Measurements from ENCODE around the gene HES5. TPM values are rescaled to one million over a fixed set of nuclear protein-coding genes. Genes with fewer than 3 reads are reported as not detected.

The HES5 gene
- total and polyA plus RNA-seq, 2 of the 13 experiments (the other 11 are each of a cell fraction or from before 2014, with no cell fraction given), result not detected

- Histone ChIP-seq H3K27ac (ENCODE audit: extremely low read length, insufficient read depth, low read length) (no peak overlapping the region), H3K27me3 (ENCODE audit: control insufficient read depth in 1 of 2, insufficient read depth in 2 of 2, low read length in 2 of 2) (peaks cover 5 to 20% of the 10 kb centered on the region in 2 experiments; a peak in 4 of 5 replicates), H3K4me3 (replicated peaks in 1 of 3; ENCODE audit: insufficient read depth in 1 of 3, low read depth in 2 of 3, low read length in 3 of 3) (no peak overlapping the region), H3K9me3 (ENCODE audit: low read length) (no peaks in the 10 kb centered on the region), H2AFZ (ENCODE audit: low read length) (no peak overlapping the region), H3K36me3 (replicated peaks in 1 of 2; ENCODE audit: control insufficient read depth in 1 of 2, insufficient read depth in 2 of 2, low read length in 2 of 2) (no peaks in the 10 kb centered on the region; a peak in 1 of 5 replicates), H3K9ac (ENCODE audit: insufficient read depth, low read depth, low read length) (no peak overlapping the region), H3K79me2 (ENCODE audit: insufficient read depth, low read length) (no peaks in the 10 kb centered on the region), H3K4me2 (ENCODE audit: low read depth, low read length) (no peak overlapping the region), H3K4me1 (ENCODE audit: insufficient read depth, low read length) (peaks cover 10% of the 10 kb centered on the region; the same call in 1 of the 2 replicates), H4K20me1 (ENCODE audit: insufficient read depth, low read length) (no peaks in the 10 kb centered on the region)
- CTCF ChIA-PET (ENCODE audit: low intra/inter-chr PET ratio, low total read pairs), result no interaction called here
- POLR2A ChIA-PET, result interaction anchor here (0.8 to 1.7 kb wide), 2 partner anchors 8 to 18 kb away, joined by 3 to 5 read pairs; partner anchors contain the start of gene TNFRSF14
- no peak for TF ChIP-seq HDAC6 (IDR thresholded peaks at IDR 0.05; ENCODE audit: low read depth, low read length)
- peak; percentile 35 for TF ChIP-seq AGO2 (optimal IDR thresholded peaks at IDR 0.05; ENCODE audit: low read depth, low read length)
- intact Hi-C loops (cut with micrococcal nuclease; ENCODE audit: unreplicated experiment), result no loop called here
- DNase-seq (ENCODE audit: low spot score) (no peak), FAIRE-seq (no peak), ATAC-seq (no peak)
- 72% methylated on average over 15 of the region's 20 CpGs for WGBS (ENCODE audit: low lambda C conversion rate)
- in situ Hi-C loops (cut with HindIII; ENCODE audit: extremely low pct_ligation_motif_present, low pct_unique_long_range_greater_than_20kb), result no loop called here
- BruUV-seq (replicated peaks), result no TSS peak
These were observed 34.1 kb upstream of the HES5 start for GRCh38 chr1:2564006-2564814.

- ATAC-seq, result no peak
- no TSS peak for BruUV-seq (replicated peaks)
- Histone ChIP-seq H2AFZ (ENCODE audit: low read length) (no peak overlapping the region), H3K9me3 (ENCODE audit: low read length) (no peaks in the 10 kb centered on the region), H3K79me2 (ENCODE audit: insufficient read depth, low read length) (no peaks in the 10 kb centered on the region), H3K9ac (ENCODE audit: insufficient read depth, low read depth, low read length) (no peak overlapping the region), H3K27me3 (ENCODE audit: control insufficient read depth in 1 of 2, insufficient read depth in 2 of 2, low read length in 2 of 2) (peaks cover 3 to 16% of the 10 kb centered on the region in 2 experiments; a peak in 4 of 5 replicates), H4K20me1 (ENCODE audit: insufficient read depth, low read length) (no peaks in the 10 kb centered on the region), H3K4me3 (replicated peaks in 1 of 3; ENCODE audit: insufficient read depth in 1 of 3, low read depth in 2 of 3, low read length in 3 of 3) (no peak overlapping the region), H3K4me1 (ENCODE audit: insufficient read depth, low read length) (peaks cover 5% of the 10 kb centered on the region; the same call in 1 of the 2 replicates), H3K4me2 (ENCODE audit: low read depth, low read length) (no peak overlapping the region), H3K36me3 (replicated peaks in 1 of 2; ENCODE audit: control insufficient read depth in 1 of 2, insufficient read depth in 2 of 2, low read length in 2 of 2) (no peaks in the 10 kb centered on the region; a peak in 1 of 5 replicates), H3K27ac (ENCODE audit: extremely low read length, insufficient read depth, low read length) (no peak overlapping the region)
- ChIA-PET POLR2A (interaction anchor here (0.7 kb wide), 1 partner anchor 10 kb away, joined by 3 read pairs; no protein-coding TSS in a partner anchor), CTCF (ENCODE audit: low intra/inter-chr PET ratio, low total read pairs) (no interaction called here)
- intact Hi-C loops (cut with micrococcal nuclease; ENCODE audit: unreplicated experiment), result no loop called here
- TF ChIP-seq ZNF282 (IDR thresholded peaks at IDR 0.05; ENCODE audit: partially characterized antibody) (no peak), PHB2 (IDR thresholded peaks at IDR 0.05; ENCODE audit: partially characterized antibody) (no peak), ZNF264 (CRISPR knock-in tag; IDR thresholded peaks at IDR 0.05) (no peak), NCOA1 (CRISPR knock-in tag; IDR thresholded peaks at IDR 0.05) (no peak), RBFOX2 (IDR thresholded peaks at IDR 0.05; ENCODE audit: low read depth, low read length) (0 out of 2 replicates have a peak, but pooled peaks have one; percentile 16), NPAS2 (CRISPR knock-in tag; IDR thresholded peaks at IDR 0.05; ENCODE audit: borderline replicate concordance) (no peak), ISX (CRISPR knock-in tag; conservative IDR thresholded peaks at IDR 0.05) (no peak), BCL3 (CRISPR knock-in tag; IDR thresholded peaks at IDR 0.05) (no peak)
- in situ Hi-C loops (cut with HindIII; ENCODE audit: extremely low pct_ligation_motif_present, low pct_unique_long_range_greater_than_20kb), result no loop called here
- WGBS (ENCODE audit: low lambda C conversion rate), result 74% methylated on average over 10 of the region's 18 CpGs
- DNase-seq (ENCODE audit: low spot score), result no peak
- FAIRE-seq, result no peak
These were observed 33.1 kb upstream of the HES5 start for GRCh38 chr1:2563205-2563604.

All from HepG2 (cell line).